Midbrain (tissue), 1 donor: ENCODE measurements around the gene SYNPR.

Experiments used
- DNase-seq: peaks from one replicate; lab custom pipeline; 2025; lab: John Stamatoyannopoulos, UW

Gene SYNPR

DNA sequence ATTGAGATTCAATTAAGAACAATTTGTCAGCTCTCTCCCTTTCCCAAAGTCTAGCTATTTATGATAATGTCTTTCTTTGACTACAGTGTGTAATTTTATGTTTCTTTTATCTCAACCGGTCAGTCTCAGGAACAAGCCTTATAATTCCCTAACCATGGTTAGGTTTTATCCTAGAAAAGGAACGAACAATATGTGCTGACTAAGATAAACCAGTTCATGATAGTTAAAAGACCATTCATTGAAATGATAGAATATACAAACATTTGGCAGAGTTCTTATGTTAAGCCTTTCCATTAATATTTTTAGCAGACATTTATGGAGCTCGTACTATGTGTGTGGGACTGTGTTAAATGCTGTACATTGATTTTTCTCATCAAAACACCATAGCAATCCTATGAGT, 106.3 kb downstream of the SYNPR start:
- DNase-seq, result no peak

DNA sequence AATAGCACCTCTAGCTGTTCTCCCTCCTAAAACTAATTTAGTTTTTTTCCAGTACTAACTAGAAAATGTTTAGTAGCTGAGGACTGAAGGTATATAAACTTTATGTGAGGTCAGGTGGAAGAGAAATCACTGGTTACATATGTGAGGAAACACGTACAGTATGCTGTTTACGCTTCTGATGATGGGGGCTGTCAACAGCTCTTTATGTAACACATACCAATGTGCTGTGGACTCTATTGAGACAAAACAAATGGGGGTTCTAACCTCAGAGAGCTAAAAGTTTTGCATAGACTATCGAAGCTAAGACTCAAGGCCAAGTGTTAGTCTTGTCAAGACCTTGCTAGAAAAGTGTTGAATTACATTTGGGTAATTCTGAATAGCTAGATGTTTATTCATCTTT, 107.5 kb downstream of the SYNPR start:
- DNase-seq, result no peak

DNA sequence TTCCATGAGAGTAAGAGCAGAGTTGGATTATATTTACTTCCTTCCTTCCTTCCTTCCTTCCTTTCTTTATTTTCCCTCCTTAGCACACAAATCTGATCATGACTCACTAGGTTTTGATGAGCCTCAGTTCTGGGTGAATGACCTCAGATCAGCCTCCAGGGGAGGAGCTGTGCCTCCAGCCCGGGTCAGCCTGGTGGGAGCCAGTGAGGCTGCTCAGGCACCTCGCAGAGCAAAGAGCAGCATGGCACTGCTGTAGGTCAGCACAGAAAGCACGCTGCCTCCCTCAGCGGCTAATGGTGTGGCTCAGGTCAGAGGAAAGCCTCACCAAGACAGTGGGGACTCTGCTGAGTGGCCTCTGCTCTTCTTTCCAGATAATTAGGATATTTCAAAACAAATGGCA, 108.5 kb downstream of the SYNPR start:
- no peak for DNase-seq

- DNase-seq, result no peak
Measured at GRCh38 chr3:63387568-63387967, 109.5 kb downstream of the SYNPR start.

- no peak for DNase-seq
Measured at GRCh38 chr3:63390710-63391230, 112.7 kb downstream of the SYNPR start.

DNA sequence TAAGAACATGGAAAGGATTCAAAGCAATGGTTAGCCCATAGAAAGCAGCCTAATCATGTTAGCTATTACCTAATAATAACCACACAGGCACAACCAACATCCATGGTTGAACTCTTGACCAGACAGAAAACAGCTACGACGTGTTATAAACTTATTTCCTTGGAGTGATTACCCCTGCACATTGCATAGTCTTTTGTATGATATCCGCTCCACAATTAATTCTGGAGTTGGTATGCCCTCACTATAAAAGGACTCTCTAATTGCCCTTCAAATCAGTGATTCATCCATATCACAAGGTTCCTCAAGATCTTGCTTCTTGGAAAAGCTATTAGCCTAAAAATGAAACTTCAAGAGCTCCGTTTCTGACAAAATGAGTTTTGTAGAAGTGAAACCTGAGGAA, 117.9 kb downstream of the SYNPR start:
- DNase-seq, result no peak

- DNase-seq, result no peak
Measured at GRCh38 chr3:63400246-63400860, 122.2 kb downstream of the SYNPR start.

- no peak for DNase-seq
Measured at GRCh38 chr3:63405882-63406281, 127.8 kb downstream of the SYNPR start.

GRCh38 chr3:63413523-63413922, 135.4 kb downstream of the SYNPR start:
- no peak for DNase-seq

GRCh38 chr3:63414607-63415006, 136.5 kb downstream of the SYNPR start:
- DNase-seq, result no peak

DNA sequence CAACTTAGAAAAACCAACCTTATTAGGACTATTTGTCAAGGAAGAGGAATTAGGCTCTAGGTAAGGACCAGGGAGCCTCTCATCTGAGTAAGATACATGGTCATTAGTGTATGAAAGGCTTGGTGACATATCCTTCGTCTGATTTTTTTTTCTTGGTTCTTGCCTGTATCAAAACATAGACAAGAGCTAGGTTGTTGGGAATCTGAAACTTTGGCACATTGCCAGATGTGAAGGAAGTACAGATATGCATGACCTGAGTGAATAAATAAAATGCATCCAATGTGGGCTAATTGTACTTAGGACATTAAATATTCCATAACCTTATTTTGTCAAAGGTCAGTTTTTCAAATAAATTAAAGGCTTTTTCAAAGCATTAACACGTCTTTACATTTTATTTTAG, 151.8 kb downstream of the SYNPR start:
- DNase-seq, result no peak

DNA sequence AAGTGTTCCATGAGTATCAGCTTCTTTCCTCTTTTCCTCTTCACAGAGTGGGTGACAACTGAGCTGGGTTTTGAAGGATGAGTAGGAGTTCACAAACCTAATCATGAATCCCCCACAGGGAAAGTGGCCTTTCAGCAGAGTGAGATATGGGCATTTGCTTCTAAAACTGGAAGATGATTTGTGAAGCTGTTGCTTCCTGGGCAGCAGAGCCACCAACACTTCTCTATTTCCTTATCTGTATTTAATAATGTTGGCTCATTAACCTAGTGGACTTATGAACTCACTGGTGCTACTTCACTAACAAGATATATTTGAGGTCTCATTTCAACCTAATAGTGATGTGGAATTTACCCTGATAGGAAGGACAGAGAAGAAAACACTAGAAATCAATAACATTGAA, 152.8 kb downstream of the SYNPR start:
- no peak for DNase-seq

- no peak for DNase-seq
Measured at GRCh38 chr3:63437858-63438257, 159.8 kb downstream of the SYNPR start.

DNA sequence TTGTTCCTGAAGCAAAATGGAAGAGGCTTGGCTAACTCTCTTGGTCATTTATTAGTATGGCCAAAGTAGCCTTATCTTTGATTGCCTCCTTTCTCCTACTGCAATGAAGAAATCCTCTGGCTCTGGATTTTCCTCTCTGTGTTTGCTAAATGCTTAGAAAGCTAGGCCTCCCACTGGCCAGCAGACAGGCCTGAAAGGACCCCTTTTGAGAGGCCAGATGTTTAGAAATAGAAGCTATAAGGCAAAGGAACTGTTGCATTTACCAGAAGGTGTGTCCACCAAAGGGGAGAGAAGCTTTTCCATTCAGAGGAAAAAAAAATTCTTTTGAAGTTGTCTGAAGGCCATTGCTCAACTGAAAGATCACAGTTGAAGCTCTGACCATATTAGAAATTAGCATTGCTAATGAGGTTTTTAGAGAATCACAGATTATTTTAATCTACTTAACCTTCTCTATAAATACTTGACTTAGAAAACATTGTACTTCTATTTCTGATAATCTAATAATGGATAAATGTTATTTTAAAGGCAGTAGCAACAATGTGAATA, 160.8 kb downstream of the SYNPR start:
- DNase-seq, result no peak

GRCh38 chr3:63441262-63441661, 163.2 kb downstream of the SYNPR start:
- no peak for DNase-seq

DNA sequence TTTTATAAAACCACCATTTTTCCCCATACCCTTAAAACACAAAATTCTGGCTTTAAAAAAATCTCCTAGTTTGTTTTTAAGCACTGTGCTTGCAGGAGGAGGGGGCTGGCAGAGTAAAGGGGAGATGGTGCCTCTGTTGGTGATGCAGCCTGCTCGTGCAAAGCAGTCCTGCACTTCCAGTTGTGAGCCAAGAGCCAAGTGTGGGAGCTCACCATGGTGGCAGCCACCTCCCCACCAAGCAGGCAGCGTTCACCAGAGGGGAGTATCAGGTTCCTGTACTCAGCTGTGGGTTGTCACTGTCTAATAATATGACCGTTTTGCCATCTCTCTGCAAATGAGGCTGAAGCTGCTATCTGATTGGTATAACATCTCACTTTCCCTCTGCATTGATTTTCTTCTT, 164.8 kb downstream of the SYNPR start:
- DNase-seq, result no peak

DNA sequence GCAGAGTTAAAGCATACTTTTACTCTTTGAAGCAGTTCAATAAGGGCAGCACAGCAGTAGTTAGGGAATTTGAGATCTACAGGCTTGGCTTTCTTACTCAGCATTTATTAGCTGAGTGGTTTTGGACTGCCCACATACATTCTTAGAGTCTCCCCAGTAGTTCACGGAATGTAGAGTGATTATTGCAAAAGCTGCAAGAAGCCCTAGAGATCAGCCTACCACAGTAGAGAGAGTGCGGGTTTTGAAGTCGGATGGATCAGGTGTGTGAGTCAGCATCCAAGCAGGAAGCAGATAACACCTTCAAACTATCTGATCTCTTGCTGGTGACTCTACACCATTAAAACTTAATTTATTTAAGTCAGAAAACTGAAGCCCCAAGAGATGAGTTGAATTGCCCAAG, 171.9 kb downstream of the SYNPR start:
- no peak for DNase-seq

DNA sequence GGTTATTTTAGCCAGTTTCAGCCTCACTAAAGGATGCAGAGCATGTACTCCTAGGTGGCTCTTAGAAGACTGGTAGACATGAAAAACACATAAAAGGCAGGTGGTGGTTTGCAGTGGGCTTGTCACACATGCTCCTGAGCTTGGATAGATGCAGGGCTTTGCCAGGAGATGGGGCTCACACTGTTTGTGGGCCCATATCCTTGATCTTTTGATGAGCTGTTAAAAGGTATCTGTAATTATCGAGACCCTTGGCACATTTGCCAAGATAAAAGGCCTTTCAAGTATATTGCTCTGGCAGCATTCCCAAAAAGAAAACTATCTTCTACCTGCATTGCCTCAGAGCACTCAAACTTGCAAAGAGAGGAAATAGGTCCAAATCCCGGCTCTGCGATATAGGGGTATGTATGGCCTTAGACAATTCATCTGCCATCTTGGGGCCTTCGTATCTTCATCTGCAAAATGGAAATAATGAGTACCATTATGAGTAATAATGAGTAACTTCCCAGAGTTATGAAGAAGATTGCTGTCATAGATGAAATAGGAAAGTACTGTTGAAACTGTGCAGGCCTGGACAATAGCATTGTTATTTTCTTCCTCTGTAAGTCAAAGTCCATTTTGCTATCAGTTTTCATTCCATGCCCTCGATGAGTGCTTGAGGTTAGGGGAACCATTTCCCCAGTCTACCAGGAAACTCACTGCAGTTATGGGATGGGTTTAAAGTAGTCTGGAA, 172.7 kb downstream of the SYNPR start:
- DNase-seq, result no peak

- DNase-seq, result no peak
Measured at GRCh38 chr3:63456901-63457300, 178.8 kb downstream of the SYNPR start.

GRCh38 chr3:63458405-63458804, 180.3 kb downstream of the SYNPR start:
- no peak for DNase-seq

DNA sequence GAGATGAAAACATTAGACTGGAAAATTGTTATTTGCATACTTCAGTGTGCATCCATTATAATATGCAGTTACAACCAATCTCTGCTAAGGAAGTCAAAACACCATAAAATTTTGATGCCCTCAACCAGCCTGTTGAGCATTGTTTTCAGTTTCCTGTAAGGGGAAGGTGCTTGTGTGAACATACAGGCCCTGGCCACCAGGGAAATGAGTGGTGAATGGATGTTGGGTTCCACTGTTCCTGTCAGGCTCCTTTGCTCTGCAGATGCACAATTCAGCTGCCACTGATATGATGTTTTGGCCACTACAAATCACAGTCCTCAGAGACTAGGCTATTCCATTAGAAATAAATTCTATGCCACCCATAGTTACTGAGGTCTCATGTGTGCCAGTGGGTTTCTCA, 184.6 kb downstream of the SYNPR start:
- no peak for DNase-seq

- DNase-seq, result no peak
Measured at GRCh38 chr3:63467392-63467791, 189.3 kb downstream of the SYNPR start.

DNA sequence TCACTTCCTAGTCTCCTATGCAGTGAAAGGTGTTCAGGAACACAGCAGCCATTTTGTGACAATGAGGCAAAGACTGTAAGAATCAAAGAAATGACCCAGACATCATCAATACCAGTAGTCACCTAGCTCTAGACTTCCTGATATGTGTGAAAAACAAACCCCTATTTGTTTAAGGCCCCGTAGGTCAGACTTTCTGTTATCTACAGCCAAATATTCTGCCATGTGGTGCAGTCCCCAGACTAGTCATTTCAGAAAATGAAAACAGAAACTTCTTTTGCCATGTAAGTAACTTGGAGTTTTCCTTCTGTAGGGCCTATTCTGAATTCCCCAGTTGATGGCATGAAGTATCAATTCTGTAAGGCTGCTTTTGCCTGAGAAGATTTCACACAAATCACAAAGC, 192.6 kb downstream of the SYNPR start:
- no peak for DNase-seq
